Activated T-helper 17 cell treated with anti-CD3 and anti-CD28 coated beads, Interleukin-2, amount 50 U/mL, for 72 hours (primary cell): ENCODE data around the gene ERC2. TPM values are rescaled to one million over a fixed set of nuclear protein-coding genes. Genes with fewer than 3 reads are reported as not detected.

ENCODE experiments used
- ATAC-seq: fragments of 150-1000 bp; cut with Tn5 transposase; replicated peaks from 2 replicates; pipeline ENCODE4 v1.10.0; 2021; ENCODE audit warnings: mild to moderate bottlenecking, moderate library complexity
- H3K27ac Mint-ChIP-seq: one replicate; pipeline ENCODE4 v1.8.0; 2022; ENCODE audit warnings: mixed read lengths
- H3K27me3 Mint-ChIP-seq: one replicate; pipeline ENCODE4 v1.8.0; 2022; ENCODE audit warnings: mixed read lengths
- H3K36me3 Mint-ChIP-seq: one replicate; pipeline ENCODE4 v1.8.0; 2022; ENCODE audit warnings: low read depth, mild to moderate bottlenecking, mixed read lengths
- H3K4me1 Mint-ChIP-seq: one replicate; pipeline ENCODE4 v1.8.0; 2022; ENCODE audit warnings: mixed read lengths
- H3K4me3 Mint-ChIP-seq: one replicate; pipeline ENCODE4 v1.8.0; 2022; ENCODE audit warnings: mild to moderate bottlenecking, mixed read lengths
- H3K9me3 Mint-ChIP-seq: one replicate; pipeline ENCODE4 v1.8.0; 2022; ENCODE audit warnings: mixed read lengths
- total RNA-seq, 2 donors: library from RNA; stranded (reverse); gene quantifications; one replicate each; pipeline ENCODE4 v1.2.3, GENCODE V29; 2022

ERC2 gene
- total RNA-seq, 2 donors from 2014 or later: not detected

DNA sequence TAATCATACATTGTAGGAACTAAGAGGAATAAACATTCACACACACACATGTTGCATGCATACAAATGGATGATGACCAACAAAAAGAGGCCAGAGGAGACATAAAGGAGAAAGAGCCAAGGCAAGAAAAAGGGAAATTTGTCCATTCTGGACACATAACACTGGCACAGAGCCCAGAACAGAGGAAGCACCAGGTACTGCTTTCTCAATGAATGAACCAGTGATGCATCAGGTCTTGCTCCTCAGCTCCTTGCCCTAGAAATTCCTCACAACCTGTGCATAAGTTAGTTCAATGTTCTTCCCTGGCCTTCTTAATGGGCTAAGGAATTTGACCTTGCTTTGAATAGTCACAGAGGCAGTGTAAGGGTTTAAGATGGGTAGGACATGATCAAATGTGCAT is 270.3 kb downstream of the ERC2 start:
- no peaks in the 10 kb centered on the region for H3K9me3 Mint-ChIP-seq
- no peak overlapping the region for H3K27ac Mint-ChIP-seq
- H3K4me1 Mint-ChIP-seq: no peaks in the 10 kb centered on the region
- peaks cover 7% of the 10 kb centered on the region for H3K27me3 Mint-ChIP-seq
- no peak overlapping the region for H3K4me3 Mint-ChIP-seq
- H3K36me3 Mint-ChIP-seq: no peaks in the 10 kb centered on the region
- no peak for ATAC-seq

DNA sequence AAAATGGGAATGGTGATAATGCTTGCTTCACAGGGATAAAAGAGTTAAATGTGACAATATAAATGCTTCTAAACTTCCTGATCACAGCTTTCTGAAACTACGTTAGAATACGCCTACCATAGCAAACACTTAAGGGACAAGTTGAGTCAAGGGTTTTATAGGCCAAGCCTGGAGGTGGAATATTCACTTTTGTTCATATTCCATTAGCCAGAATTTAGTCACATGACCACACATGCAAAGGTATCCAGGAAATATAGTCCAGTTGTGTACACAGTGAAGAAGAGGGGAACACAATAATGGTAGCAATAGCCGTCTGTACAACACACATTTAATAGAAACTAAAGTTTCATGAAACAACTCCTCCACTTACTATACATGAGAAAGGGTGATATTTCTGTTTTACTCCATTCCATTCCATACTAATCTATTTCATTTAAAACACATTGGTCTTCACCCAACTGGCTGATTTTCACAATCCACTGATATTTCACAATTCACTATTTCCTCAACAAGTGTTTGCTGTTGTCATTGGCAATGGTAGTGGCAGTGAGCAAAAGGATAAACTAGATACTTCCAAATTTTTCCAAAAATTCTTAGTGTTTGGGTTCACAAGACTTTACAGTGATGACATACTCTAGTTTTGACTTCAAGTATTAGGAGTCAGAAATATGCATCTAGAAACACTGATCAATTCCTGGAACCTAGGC is 270.9 kb downstream of the ERC2 start:
- ATAC-seq: no peak
- no peaks in the 10 kb centered on the region for H3K9me3 Mint-ChIP-seq
- no peaks in the 10 kb centered on the region for H3K4me1 Mint-ChIP-seq

DNA sequence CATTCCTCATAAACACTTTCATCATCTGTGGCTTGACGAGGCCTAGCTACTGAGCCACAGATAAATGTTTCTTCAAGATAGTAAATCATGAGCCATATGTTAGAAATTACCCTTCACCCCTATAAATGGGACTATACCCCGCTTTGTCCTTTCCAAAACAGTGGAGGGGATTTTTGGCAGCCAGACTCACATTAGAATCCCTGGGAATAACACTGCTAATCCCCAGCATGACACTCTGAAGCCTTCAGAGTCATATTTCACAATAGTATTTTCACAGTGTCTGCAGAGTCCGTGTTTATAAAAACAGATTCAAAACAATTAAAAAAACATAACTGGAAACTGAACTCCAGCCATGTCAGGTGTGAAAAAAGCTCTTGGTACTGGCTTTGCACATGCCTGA is 271.6 kb downstream of the ERC2 start:
- Mint-ChIP-seq H3K27ac (no peak overlapping the region), H3K4me3 (no peak overlapping the region), H3K4me1 (no peaks in the 10 kb centered on the region), H3K9me3 (no peaks in the 10 kb centered on the region), H3K27me3 (peaks cover 15% of the 10 kb centered on the region), H3K36me3 (no peaks in the 10 kb centered on the region)
- no peak for ATAC-seq

More for the DNA sequence above, 270.9 kb downstream of the ERC2 start:
- peaks cover 10% of the 10 kb centered on the region for H3K27me3 Mint-ChIP-seq
- H3K36me3 Mint-ChIP-seq: no peaks in the 10 kb centered on the region
- no peak overlapping the region for H3K27ac Mint-ChIP-seq
- H3K4me3 Mint-ChIP-seq: no peak overlapping the region

DNA sequence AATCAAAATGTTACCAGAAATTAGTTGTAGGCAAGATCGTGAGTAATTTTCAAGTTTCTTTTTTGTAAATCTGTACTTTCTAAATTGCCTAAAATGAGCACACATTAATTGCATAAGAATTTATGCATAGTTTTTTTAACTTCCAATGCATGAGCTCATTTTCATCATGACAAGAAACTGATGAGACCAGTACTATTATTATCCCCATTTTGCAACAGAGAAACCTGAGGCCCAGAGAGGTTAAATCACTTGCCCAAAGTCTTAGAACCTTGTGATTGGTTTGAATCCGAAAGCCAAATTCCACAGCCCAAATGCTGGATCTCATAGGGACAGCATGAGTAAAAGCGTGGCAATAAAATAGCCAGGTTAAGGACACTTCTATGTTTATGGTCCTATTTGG is 274.7 kb downstream of the ERC2 start:
- H3K27me3 Mint-ChIP-seq: peaks cover 12% of the 10 kb centered on the region
- H3K27ac Mint-ChIP-seq: no peak overlapping the region
- no peaks in the 10 kb centered on the region for H3K4me1 Mint-ChIP-seq
- no peak for ATAC-seq
- H3K9me3 Mint-ChIP-seq: peaks cover 3% of the 10 kb centered on the region
- no peaks in the 10 kb centered on the region for H3K36me3 Mint-ChIP-seq
- H3K4me3 Mint-ChIP-seq: no peak overlapping the region

DNA sequence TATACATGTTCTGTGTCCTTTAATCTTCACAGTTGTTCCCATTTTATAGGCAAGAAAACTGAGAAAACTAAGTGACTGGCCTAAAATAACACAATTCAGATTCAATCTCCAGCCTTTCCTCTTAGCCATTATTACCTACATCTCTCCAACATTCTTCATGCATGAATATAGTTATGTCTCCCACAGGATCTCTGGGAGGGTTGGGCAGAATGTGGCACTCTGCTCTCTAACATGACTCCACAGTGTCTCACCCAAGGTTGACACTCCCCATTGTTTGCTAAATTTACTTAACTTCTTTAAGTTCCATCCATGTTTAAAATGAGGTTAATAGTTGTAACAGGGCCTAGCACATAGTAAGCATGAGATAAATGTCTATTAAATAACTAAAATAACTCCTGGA is 276.3 kb downstream of the ERC2 start:
- H3K4me3 Mint-ChIP-seq: no peak overlapping the region
- ATAC-seq: no peak
- peaks cover 3% of the 10 kb centered on the region for H3K9me3 Mint-ChIP-seq

DNA sequence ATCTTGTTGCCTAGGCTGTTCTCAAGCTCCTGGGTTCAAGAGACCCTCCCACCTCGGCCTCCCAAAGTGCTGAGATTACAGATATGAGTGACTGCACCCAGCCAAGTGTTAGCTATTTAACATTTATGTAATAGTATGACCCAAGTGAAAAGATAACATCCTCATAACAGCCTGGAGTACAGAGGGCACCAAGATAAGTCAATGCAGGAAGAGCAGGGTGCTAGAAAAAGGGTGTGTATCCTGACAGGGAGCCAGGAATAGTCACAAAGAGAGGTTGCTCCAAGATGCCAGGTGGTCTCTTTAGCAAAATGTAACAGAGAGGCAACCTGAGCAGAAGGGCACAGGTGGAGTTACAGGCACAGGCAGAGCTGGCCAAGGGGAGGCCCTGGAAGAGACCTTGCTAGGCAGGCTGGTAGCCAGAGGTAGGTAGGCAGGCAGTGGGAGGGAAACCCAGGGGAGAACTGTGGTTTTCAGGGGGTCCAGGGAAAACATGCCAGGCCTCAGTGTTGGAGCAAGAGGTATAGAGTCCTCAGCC is 277.4 kb downstream of the ERC2 start:
- no peak for ATAC-seq
- Mint-ChIP-seq H3K4me3 (no peak overlapping the region), H3K36me3 (no peaks in the 10 kb centered on the region), H3K27me3 (peaks cover 12% of the 10 kb centered on the region), H3K4me1 (no peaks in the 10 kb centered on the region), H3K9me3 (peaks cover 3% of the 10 kb centered on the region), H3K27ac (no peak overlapping the region)

More for the DNA sequence above, 276.3 kb downstream of the ERC2 start:
- H3K4me1 Mint-ChIP-seq: no peaks in the 10 kb centered on the region
- H3K36me3 Mint-ChIP-seq: no peaks in the 10 kb centered on the region
- H3K27ac Mint-ChIP-seq: no peak overlapping the region
- H3K27me3 Mint-ChIP-seq: peaks cover 12% of the 10 kb centered on the region

DNA sequence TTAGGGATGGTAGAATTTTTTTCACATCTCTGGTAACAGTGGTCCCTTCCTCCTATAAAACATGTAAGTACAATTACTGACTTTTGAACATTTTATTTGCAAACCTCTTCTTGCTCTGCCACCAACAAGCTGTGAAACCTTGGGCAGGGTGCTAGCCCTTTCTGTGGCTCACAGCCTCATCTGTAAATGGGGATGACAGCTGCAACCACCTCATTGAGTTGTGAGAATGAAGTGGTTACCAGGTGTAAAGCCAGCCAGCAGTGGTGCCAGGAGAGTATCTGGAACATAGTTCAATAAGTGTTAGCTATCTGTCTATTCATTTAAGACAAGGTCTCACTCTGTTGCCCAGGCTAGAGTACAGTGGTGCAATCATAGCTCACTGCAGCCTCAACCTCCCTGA is 278.1 kb downstream of the ERC2 start:
- Mint-ChIP-seq H3K4me1 (no peaks in the 10 kb centered on the region), H3K4me3 (no peak overlapping the region), H3K27me3 (peaks cover 12% of the 10 kb centered on the region), H3K27ac (no peak overlapping the region), H3K9me3 (peaks cover 3% of the 10 kb centered on the region), H3K36me3 (no peaks in the 10 kb centered on the region)
- ATAC-seq: no peak

DNA sequence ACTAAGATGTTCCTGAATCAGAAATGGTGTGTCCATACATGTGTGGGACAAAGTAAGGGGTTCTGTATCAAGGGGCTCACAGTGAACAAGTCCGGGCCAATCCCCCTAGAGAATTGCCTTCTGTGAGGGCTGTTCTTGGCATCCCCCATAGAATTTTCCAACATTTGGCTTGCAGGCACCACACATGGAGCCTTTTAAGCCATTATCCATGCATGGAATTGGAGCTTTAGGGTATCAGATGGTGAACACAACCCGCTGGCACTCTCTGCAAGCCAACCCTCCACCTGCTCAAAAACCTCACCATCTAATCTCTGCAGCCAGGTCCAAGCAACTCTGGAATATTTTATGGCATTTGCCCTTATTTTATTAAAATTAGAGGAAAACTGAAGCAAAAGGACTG is 278.7 kb downstream of the ERC2 start:
- H3K4me1 Mint-ChIP-seq: no peaks in the 10 kb centered on the region
- no peaks in the 10 kb centered on the region for H3K36me3 Mint-ChIP-seq
- peaks cover 3% of the 10 kb centered on the region for H3K9me3 Mint-ChIP-seq
- peaks cover 12% of the 10 kb centered on the region for H3K27me3 Mint-ChIP-seq
- ATAC-seq: no peak
- no peak overlapping the region for H3K4me3 Mint-ChIP-seq
- H3K27ac Mint-ChIP-seq: no peak overlapping the region

DNA sequence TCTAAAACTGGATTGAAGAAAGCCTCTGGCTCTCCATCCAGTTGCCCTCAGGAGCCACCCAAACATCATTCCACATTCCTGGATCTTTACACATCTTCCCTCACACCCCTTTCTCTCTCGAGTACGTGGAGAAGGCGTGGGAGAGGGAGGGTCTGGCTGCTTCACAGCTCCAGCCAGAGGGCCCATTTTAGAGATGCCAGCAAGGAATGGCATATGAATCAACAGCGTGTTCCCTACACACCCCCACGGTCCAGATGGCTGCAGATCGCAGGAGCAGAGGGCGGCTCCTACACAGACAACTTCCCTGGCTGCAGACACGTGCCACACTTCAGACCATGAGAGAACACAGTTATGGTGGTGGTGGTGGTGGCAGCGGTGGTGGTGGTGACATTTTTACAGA is 280.1 kb downstream of the ERC2 start:
- Mint-ChIP-seq H3K4me3 (no peak overlapping the region), H3K9me3 (peaks cover 3% of the 10 kb centered on the region), H3K27me3 (peaks cover 12% of the 10 kb centered on the region), H3K36me3 (no peaks in the 10 kb centered on the region), H3K4me1 (no peaks in the 10 kb centered on the region), H3K27ac (no peak overlapping the region)
- ATAC-seq: no peak

DNA sequence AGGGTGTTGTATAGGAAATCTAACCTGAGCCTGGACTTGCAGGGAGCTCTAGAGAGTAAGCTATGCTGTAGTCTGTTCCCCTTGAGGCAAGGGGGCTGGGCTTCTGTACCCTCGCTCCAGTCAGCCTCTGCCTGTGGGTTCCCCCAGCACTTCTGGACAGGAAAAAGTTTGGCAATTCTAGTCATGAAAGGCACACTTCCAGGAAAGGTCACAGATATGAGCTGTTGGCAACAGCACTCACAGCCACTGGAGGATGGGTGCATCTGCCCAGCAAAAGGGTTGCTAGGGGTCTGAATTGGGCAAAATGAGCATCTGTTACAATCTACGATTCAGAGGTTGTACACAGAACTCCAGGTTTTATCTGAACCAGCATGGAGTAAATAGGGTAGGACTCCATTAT is 281.2 kb downstream of the ERC2 start:
- Mint-ChIP-seq H3K4me1 (no peaks in the 10 kb centered on the region), H3K9me3 (peaks cover 3% of the 10 kb centered on the region), H3K27me3 (peaks cover 7% of the 10 kb centered on the region), H3K27ac (no peak overlapping the region), H3K4me3 (no peak overlapping the region), H3K36me3 (no peaks in the 10 kb centered on the region)
- no peak for ATAC-seq

DNA sequence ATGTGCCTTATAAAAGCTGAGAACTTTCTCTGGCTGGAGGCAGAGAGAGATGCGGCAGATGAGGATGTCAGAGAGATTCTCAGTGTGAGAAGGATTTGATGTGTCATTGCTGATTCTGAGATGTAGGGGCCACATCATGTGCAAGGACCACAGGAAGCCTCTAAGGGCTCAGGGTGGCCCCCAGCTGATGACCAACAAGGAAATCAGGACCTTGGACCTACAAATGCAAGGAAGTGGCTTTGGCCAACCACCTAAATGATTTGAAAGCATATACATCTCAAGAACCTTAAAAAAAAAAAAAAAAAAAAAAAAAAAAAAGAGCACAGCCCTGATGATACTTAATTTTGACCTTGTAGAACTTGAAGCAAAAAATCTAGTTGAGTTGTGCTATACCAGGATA is 282.4 kb downstream of the ERC2 start:
- Mint-ChIP-seq H3K27me3 (no peaks in the 10 kb centered on the region), H3K9me3 (peaks cover 3% of the 10 kb centered on the region), H3K27ac (no peak overlapping the region), H3K4me1 (no peaks in the 10 kb centered on the region), H3K36me3 (no peaks in the 10 kb centered on the region), H3K4me3 (no peak overlapping the region)
- ATAC-seq: no peak

DNA sequence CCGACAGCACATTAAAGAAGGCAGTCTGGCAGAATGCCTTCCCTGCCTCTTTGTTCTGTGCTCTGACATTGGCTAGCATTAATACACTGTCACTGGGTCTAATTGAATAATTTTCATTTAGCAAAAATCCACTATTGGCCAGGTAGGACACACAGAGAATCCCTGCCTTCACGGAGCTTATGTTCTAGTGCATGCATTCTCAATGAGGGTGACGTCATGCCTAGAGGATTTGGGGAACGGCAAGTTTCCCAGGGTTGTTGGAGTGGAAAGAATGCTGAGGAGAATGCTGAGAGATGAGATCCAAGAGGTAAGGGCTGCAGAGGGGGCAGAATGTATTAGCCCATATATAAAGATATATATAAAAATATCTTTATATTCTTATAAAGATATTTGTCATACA is 284.7 kb downstream of the ERC2 start:
- no peak overlapping the region for H3K4me3 Mint-ChIP-seq
- ATAC-seq: no peak
- no peaks in the 10 kb centered on the region for H3K4me1 Mint-ChIP-seq
- no peak overlapping the region for H3K27ac Mint-ChIP-seq
- H3K36me3 Mint-ChIP-seq: no peaks in the 10 kb centered on the region
- peaks cover 5% of the 10 kb centered on the region for H3K9me3 Mint-ChIP-seq
- H3K27me3 Mint-ChIP-seq: peaks cover 4% of the 10 kb centered on the region

DNA sequence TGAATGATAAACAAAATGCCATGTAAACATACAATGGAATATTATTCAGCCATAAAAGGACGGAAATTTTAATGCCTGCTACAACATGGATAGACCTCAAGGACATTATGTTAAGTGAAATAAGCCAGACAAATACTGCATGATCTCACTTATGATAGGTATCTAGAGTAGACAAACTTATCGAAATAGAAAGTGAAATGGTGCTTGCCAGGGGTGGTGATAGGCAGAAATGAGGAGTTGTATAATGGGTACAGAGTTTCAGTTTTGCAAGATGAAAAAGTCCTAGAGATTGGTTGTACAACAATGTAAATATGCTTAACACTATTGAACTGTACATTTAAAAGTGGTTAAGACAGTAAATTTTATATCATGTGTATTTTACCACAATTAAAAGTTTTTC is 287.8 kb downstream of the ERC2 start:
- no peak overlapping the region for H3K4me3 Mint-ChIP-seq
- no peaks in the 10 kb centered on the region for H3K36me3 Mint-ChIP-seq
- H3K27ac Mint-ChIP-seq: no peak overlapping the region
- H3K9me3 Mint-ChIP-seq: peaks cover 5% of the 10 kb centered on the region
- no peak for ATAC-seq
- peaks cover 4% of the 10 kb centered on the region for H3K27me3 Mint-ChIP-seq
- no peaks in the 10 kb centered on the region for H3K4me1 Mint-ChIP-seq

DNA sequence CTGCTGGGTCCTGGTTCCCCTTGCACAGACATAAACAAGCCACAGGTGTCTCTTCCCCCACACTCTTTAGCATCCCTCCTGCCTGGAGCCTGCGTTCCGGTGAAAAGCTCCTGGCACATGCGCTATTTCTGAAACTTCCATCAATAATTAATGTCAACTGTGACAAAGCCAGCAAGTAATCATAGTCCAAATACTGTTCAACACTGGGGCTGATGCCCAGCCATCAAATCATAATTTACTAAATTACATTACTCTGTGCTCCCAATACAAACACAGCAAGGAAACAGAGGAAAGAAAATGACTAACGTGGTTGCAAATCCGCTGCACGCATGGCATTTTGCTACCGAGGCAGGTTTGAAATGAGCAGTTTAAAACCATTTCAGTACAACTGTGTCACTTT is 294.7 kb downstream of the ERC2 start:
- Mint-ChIP-seq H3K27ac (no peak overlapping the region), H3K27me3 (no peaks in the 10 kb centered on the region), H3K4me3 (no peak overlapping the region), H3K9me3 (peaks cover under 1% of the 10 kb centered on the region), H3K4me1 (no peaks in the 10 kb centered on the region), H3K36me3 (no peaks in the 10 kb centered on the region)
- no peak for ATAC-seq

DNA sequence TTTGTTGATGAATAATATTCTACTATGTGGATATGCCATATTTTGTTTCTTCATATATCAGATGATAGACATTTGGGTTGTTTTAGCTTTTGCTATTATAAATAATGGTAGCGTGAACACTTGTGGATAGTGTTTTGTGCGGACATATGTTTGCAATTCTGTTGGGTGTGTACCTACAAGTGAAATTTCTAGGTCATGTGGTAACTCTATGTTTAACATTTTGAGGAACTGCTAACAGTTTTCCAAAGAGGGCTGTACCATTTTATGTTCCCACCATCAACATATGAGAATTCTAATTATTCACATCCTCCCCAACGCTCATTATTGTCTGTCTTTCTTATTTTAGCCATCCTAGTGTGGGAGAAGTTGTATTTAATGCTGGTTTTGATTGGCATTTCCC is 303.8 kb downstream of the ERC2 start:
- no peak for ATAC-seq
- Mint-ChIP-seq H3K27me3 (peaks cover 3% of the 10 kb centered on the region), H3K36me3 (no peaks in the 10 kb centered on the region), H3K4me1 (no peaks in the 10 kb centered on the region), H3K27ac (no peak overlapping the region), H3K4me3 (no peak overlapping the region), H3K9me3 (peaks cover 17% of the 10 kb centered on the region)
